Measurements from ENCODE around the gene LUZP2.

GRCh38 chr11:24625975-24626374 is 129.1 kb downstream of the LUZP2 start:
- TF ChIP-seq CTCF (IDR thresholded peaks at IDR 0.05) (no peak), POLR2AphosphoS5 (IDR thresholded peaks at IDR 0.05) (no peak), POLR2A (IDR thresholded peaks at IDR 0.05) (no peak)
